Spleen (tissue), 11 donors: ENCODE measurements around the gene RASSF4. TPM values are rescaled to one million over a fixed set of nuclear protein-coding genes. Genes with fewer than 3 reads are reported as not detected.

Experiments used
- DNase-seq: peaks from one replicate; pipeline ENCODE4 v3.0.0-alpha.2; 2020
- H3K27ac ChIP-seq, 8 donors: fragments of 200-600 bp; sonication (generic) in 7 of 8; 1 replicate in 4 of 8; 2 replicates in 4 of 8; pipeline versions ENCODE4 v1.5.0 to v1.8.0; 2016 to 2021; ENCODE audit warnings: inconsistent platforms in 4 of 8, mild to moderate bottlenecking in 4 of 8, moderate library complexity in 1 of 8
- H3K27me3 ChIP-seq, 7 donors: fragments of 200-600 bp; sonication (generic) in 6 of 7; replicated peaks in 1 of 7; 1 replicate in 4 of 7; 2 replicates in 3 of 7; pipeline versions ENCODE4 v1.5.0 to v1.8.0; 2016 to 2021; ENCODE audit warnings: inconsistent platforms in 3 of 7, mild to moderate bottlenecking in 1 of 7
- H3K36me3 ChIP-seq, 6 donors: fragments of 200-600 bp; sonication (generic) in 5 of 6; 1 replicate in 4 of 6; 2 replicates in 2 of 6; pipeline versions ENCODE4 v1.5.0 to v1.8.0; 2016 to 2021; ENCODE audit warnings: inconsistent platforms in 2 of 6
- H3K4me1 ChIP-seq, 6 donors: fragments of 200-600 bp; sonication (generic) in 5 of 6; 1 replicate in 3 of 6; 2 replicates in 3 of 6; pipeline versions ENCODE4 v1.5.0 to v1.8.0; 2016 to 2021; ENCODE audit warnings: inconsistent platforms in 3 of 6
- H3K4me3 ChIP-seq, 8 donors: fragments of 200-600 bp; sonication (generic) in 7 of 8; 1 replicate in 4 of 8; 2 replicates in 4 of 8; pipeline versions ENCODE4 v1.5.0 to v1.8.0; 2016 to 2021; ENCODE audit warnings: inconsistent platforms in 4 of 8, mild to moderate bottlenecking in 4 of 8, moderate library complexity in 2 of 8
- H3K9me3 ChIP-seq, 8 donors: fragments of 200-600 bp; sonication (generic) in 7 of 8; 1 replicate in 4 of 8; 2 replicates in 4 of 8; pipeline versions ENCODE4 v1.5.0 to v1.8.0; 2016 to 2021; ENCODE audit warnings: inconsistent platforms in 4 of 8
- CTCF ChIP-seq, 11 experiments: fragments of 200-600 bp in 7 of 11; fragments of 450-650 bp in 4 of 11; sonication (generic) in 4 of 11; IDR thresholded peaks in 8 of 11; conservative IDR thresholded peaks in 3 of 11; 1 replicate in 7 of 11; 2 replicates in 4 of 11; pipeline versions ENCODE4 v1.4.0 to v1.8.0; 2016 to 2021; ENCODE audit warnings: antibody characterized with exemption in 11 of 11, inconsistent platforms in 4 of 11, mild to moderate bottlenecking in 1 of 11
- POLR2A ChIP-seq, 3 donors: fragments of 450-650 bp; IDR thresholded peaks; one replicate each; pipeline ENCODE4 v1.5.1; 2017; ENCODE audit warnings: antibody characterized with exemption in 3 of 3, mild to moderate bottlenecking in 1 of 3
- POLR2AphosphoS5 ChIP-seq, 3 donors: sonication (generic); formaldehyde crosslinking; IDR thresholded peaks; one replicate each; pipeline ENCODE4 v1.5.1; 2017; ENCODE audit warnings: antibody characterized with exemption in 3 of 3
- WGBS, 5 donors: extraction: QIAGEN DNeasy Blood & Tissue Kit in 3 of 5; methylation state at CpG; one replicate each; pipeline versions ENCODE4 v1.1.5 to v1.1.7; 2013 to 2018; 5-methylcytosine and 5-hydroxymethylcytosine counted together
- intact Hi-C: fragments of 100-400 bp; cut with DNase I; formaldehyde crosslinking; loops from one replicate; pipeline ENCODE4 v1.15.0; 2023; ENCODE audit warnings: low total_unique reads
- polyA plus RNA-seq, 3 donors: library from polyadenylated mRNA; stranded (reverse); fragments of 200-250 nt; gene quantifications; one replicate each; pipeline ENCODE4 v1.2.1, GENCODE V29; 2013
- total RNA-seq, 7 donors: library from RNA; depleted of rRNA in 3 of 7; stranded (reverse); fragments of >200 nt in 3 of 7; fragmentation: NEBNext Ultra II Directional in 4 of 7; extraction: Animal tissue kit (Norgen Biotek cat#: 25700) in 4 of 7; gene quantifications; one replicate each; pipeline versions ENCODE4 v1.1.0 to v1.2.1, GENCODE V29; 2016 to 2021
- donor health status: healthy with polysubstance abuse.
- donor health status: DM: no; HTN: no; CAD: no; lungs with moderate emphysema.
- donor health status: DM: no; HTN: no; CAD: no.
- donor health status: Bipolar disorder and iron deficiency.
- donor health status: healthy.
- donor health status: DM: no; HTN: no; CAD: no.
- donor health status: DM: yes; HTN: yes; CAD: no.

Gene RASSF4
- total and polyA plus RNA-seq, 10 donors: 36.7 to 96.2 (median 73.5) TPM

- TF ChIP-seq CTCF (IDR thresholded peaks at IDR 0.05 in 8 of 11, conservative IDR thresholded peaks at IDR 0.05 in 3 of 11) (no peak), POLR2AphosphoS5 (IDR thresholded peaks at IDR 0.05) (no peak), POLR2A (IDR thresholded peaks at IDR 0.05) (no peak)
- H3K4me3 ChIP-seq: no peak overlapping the region
- intact Hi-C loops: no loop called here
- H3K36me3 ChIP-seq: no peaks in the 10 kb centered on the region
- H3K27ac ChIP-seq: no peak overlapping the region
- WGBS, 5 donors: 62 to 74% (median 67%) methylated on average over 3 of the region's 3 CpGs
- peaks cover 0 to 24% (median 13%) of the 10 kb centered on the region in 6 donors for H3K4me1 ChIP-seq
- no peak for DNase-seq
- no peaks in the 10 kb centered on the region for H3K27me3 ChIP-seq
- peaks cover 0 to 4% (median 0%) of the 10 kb centered on the region in 8 donors for H3K9me3 ChIP-seq
Observed at GRCh38 chr10:44917848-44918247, 41.8 kb upstream of the RASSF4 start.

- TF ChIP-seq CTCF (IDR thresholded peaks at IDR 0.05 in 8 of 11, conservative IDR thresholded peaks at IDR 0.05 in 3 of 11): no peak
- intact Hi-C loops: no loop called here
- H3K9me3 ChIP-seq: peaks cover 0 to 4% (median 0%) of the 10 kb centered on the region in 8 donors
- WGBS, 5 donors: 77 to 91% (median 83%) methylated on average over 3 of the region's 3 CpGs
- H3K27me3 ChIP-seq: no peaks in the 10 kb centered on the region
- H3K27ac ChIP-seq: no peak overlapping the region
- DNase-seq: no peak
- no peak overlapping the region for H3K4me3 ChIP-seq
- no peaks in the 10 kb centered on the region for H3K36me3 ChIP-seq
- peaks cover 0 to under 1% (median 0%) of the 10 kb centered on the region in 6 donors for H3K4me1 ChIP-seq
Observed at GRCh38 chr10:44920252-44920651, 39.4 kb upstream of the RASSF4 start.

GRCh38 chr10:44921061-44921460 is 38.5 kb upstream of the RASSF4 start:
- Histone ChIP-seq H3K4me1 (no peaks in the 10 kb centered on the region), H3K36me3 (no peaks in the 10 kb centered on the region), H3K27ac (no peak overlapping the region), H3K4me3 (no peak overlapping the region), H3K27me3 (no peaks in the 10 kb centered on the region), H3K9me3 (peaks cover 0 to 4% (median 0%) of the 10 kb centered on the region in 8 donors)
- TF ChIP-seq POLR2AphosphoS5 (IDR thresholded peaks at IDR 0.05) (no peak), CTCF (IDR thresholded peaks at IDR 0.05 in 8 of 11, conservative IDR thresholded peaks at IDR 0.05 in 3 of 11) (no peak), POLR2A (IDR thresholded peaks at IDR 0.05) (no peak)
- intact Hi-C loops: no loop called here
- no peak for DNase-seq
- WGBS, 5 donors: 83 to 95% (median 87%) methylated on average over 5 of the region's 5 CpGs

- Histone ChIP-seq H3K9me3 (peaks cover 0 to 4% (median 0%) of the 10 kb centered on the region in 8 donors), H3K27me3 (no peaks in the 10 kb centered on the region), H3K27ac (no peak overlapping the region), H3K36me3 (no peaks in the 10 kb centered on the region), H3K4me3 (no peak overlapping the region), H3K4me1 (no peaks in the 10 kb centered on the region)
- intact Hi-C loops: no loop called here
- TF ChIP-seq POLR2A (IDR thresholded peaks at IDR 0.05) (no peak), CTCF (IDR thresholded peaks at IDR 0.05 in 8 of 11, conservative IDR thresholded peaks at IDR 0.05 in 3 of 11) (no peak), POLR2AphosphoS5 (IDR thresholded peaks at IDR 0.05) (no peak)
- 87 to 95% (median 92%) methylated on average over 2 to 3 of the region's 3 CpGs for WGBS, 5 donors
- no peak for DNase-seq
Observed at GRCh38 chr10:44921506-44921905, 38.1 kb upstream of the RASSF4 start.
